Natural killer cell treated with Interleukin-12 subunit alpha and Interleukin-12 subunit beta and Interleukin-15 and Interleukin-18, amount 100 ng/mL, for 72 hours (primary cell): Measurements from ENCODE around the gene EIF5AL1. TPM values are rescaled to one million over a fixed set of nuclear protein-coding genes. Genes with fewer than 3 reads are reported as not detected.
"Not testable (repeated sequence)": the region's sequence is repeated elsewhere in the genome, so short reads cannot be mapped to it uniquely, and the experiment has no call there.

Source experiments
- ATAC-seq, 2 donors: fragments of 150-1000 bp; cut with Tn5 transposase in 1 of 2; sonication (Bioruptor Pico), chemical (Tn5 transposase) in 1 of 2; 2 replicates each; pipeline ENCODE4 v1.10.0; 2021
- DNase-seq: peaks from one replicate; pipeline ENCODE4 v3.0.0; 2022; ENCODE audit warnings: low spot score
- H3K27ac Mint-ChIP-seq, 2 donors: 1 replicate in 1 of 2; 2 replicates in 1 of 2; pipeline ENCODE4 v1.8.0; 2022; ENCODE audit warnings: mixed read lengths in 2 of 2, mild to moderate bottlenecking in 1 of 2, moderate library complexity in 1 of 2
- H3K27me3 Mint-ChIP-seq, 2 donors: 1 replicate in 1 of 2; 2 replicates in 1 of 2; pipeline ENCODE4 v1.8.0; 2022; ENCODE audit warnings: mixed read lengths in 2 of 2
- H3K36me3 Mint-ChIP-seq: one replicate; pipeline ENCODE4 v1.8.0; 2022; ENCODE audit warnings: mixed read lengths
- H3K4me1 Mint-ChIP-seq, 2 donors: 1 replicate in 1 of 2; 2 replicates in 1 of 2; pipeline ENCODE4 v1.8.0; 2022; ENCODE audit warnings: low read depth in 2 of 2, mixed read lengths in 2 of 2, mild to moderate bottlenecking in 1 of 2
- H3K4me3 Mint-ChIP-seq: one replicate; pipeline ENCODE4 v1.8.0; 2022; ENCODE audit warnings: mixed read lengths
- H3K9me3 Mint-ChIP-seq: 2 replicates; pipeline ENCODE4 v1.8.0; 2022; ENCODE audit warnings: mixed read lengths
- total RNA-seq, 2 donors: library from RNA; stranded (reverse); gene quantifications; one replicate each; pipeline ENCODE4 v1.2.3, GENCODE V29; 2022

Gene EIF5AL1
- total RNA-seq, 2 donors from 2014 or later = 0.11 to 4.8 TPM

- no peak overlapping the region for H3K4me3 Mint-ChIP-seq
- no peaks in the 10 kb centered on the region for H3K36me3 Mint-ChIP-seq
- DNase-seq (no peak), ATAC-seq (no peak)
- H3K4me1 Mint-ChIP-seq = peaks cover 0 to 6% of the 10 kb centered on the region in 2 donors
- H3K27me3 Mint-ChIP-seq = peaks cover 0 to 10% of the 10 kb centered on the region in 2 donors
- H3K27ac Mint-ChIP-seq = no peak overlapping the region
- no peaks in the 10 kb centered on the region for H3K9me3 Mint-ChIP-seq
Observed at GRCh38 chr10:79542626-79543025, 30.3 kb downstream of the EIF5AL1 start.

DNA sequence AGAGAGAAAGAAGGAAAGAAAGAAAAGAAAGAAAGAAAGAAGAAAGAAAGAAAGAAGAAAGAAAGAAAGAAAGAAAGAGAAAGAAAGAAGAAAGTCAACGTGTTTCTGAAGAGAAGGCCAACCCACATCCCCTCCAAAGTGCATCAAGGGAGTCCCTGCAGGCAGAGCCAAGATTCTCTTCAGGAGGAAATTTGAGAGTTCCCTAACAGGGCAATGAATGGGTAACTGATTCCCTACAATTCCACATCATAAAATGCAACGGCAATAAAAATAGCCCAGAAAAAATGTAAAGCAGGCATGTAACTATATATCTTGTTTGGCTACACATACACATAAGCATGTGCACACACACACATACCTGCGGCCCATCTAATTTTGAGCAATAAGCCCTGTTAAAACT lies 32.1 kb downstream of the EIF5AL1 start:
- H3K9me3 Mint-ChIP-seq, H3K27ac Mint-ChIP-seq, H3K4me3 Mint-ChIP-seq, DNase-seq, ATAC-seq, H3K36me3 Mint-ChIP-seq: not testable (repeated sequence)
- Mint-ChIP-seq H3K27me3 (peaks cover 4 to 17% of the 10 kb centered on the region in 2 donors), H3K4me1 (peaks cover 4 to 13% of the 10 kb centered on the region in 2 donors)

- Mint-ChIP-seq H3K27me3 (peaks cover 4 to 17% of the 10 kb centered on the region in 2 donors), H3K4me1 (peaks cover 4 to 13% of the 10 kb centered on the region in 2 donors)
- not testable (repeated sequence) for ATAC-seq, H3K4me3 Mint-ChIP-seq, DNase-seq, H3K9me3 Mint-ChIP-seq, H3K36me3 Mint-ChIP-seq, H3K27ac Mint-ChIP-seq
Observed at GRCh38 chr10:79544926-79545659, 32.8 kb downstream of the EIF5AL1 start.

- H3K27ac Mint-ChIP-seq = not testable (repeated sequence)
Observed at GRCh38 chr10:79547128-79547527, 34.8 kb downstream of the EIF5AL1 start.

GRCh38 chr10:79547973-79548372 lies 35.6 kb downstream of the EIF5AL1 start:
- H3K4me3 Mint-ChIP-seq = peak overlapping the region; percentile 46

More at GRCh38 chr10:79547128-79547527, 34.8 kb downstream of the EIF5AL1 start:
- not testable (repeated sequence) for ATAC-seq, DNase-seq, H3K9me3 Mint-ChIP-seq, H3K4me3 Mint-ChIP-seq, H3K36me3 Mint-ChIP-seq
- Mint-ChIP-seq H3K4me1 (peaks cover 4 to 13% of the 10 kb centered on the region in 2 donors), H3K27me3 (peaks cover 4 to 17% of the 10 kb centered on the region in 2 donors)

GRCh38 chr10:79552143-79552542 lies 39.8 kb downstream of the EIF5AL1 start:
- no peaks in the 10 kb centered on the region for H3K9me3 Mint-ChIP-seq
- H3K27ac Mint-ChIP-seq = no peak overlapping the region
- H3K36me3 Mint-ChIP-seq = no peaks in the 10 kb centered on the region
- peaks cover 4 to 7% of the 10 kb centered on the region in 2 donors for H3K4me1 Mint-ChIP-seq
- no peak overlapping the region for H3K4me3 Mint-ChIP-seq
- H3K27me3 Mint-ChIP-seq = peaks cover 4 to 7% of the 10 kb centered on the region in 2 donors
- no peak for ATAC-seq
- no peak for DNase-seq

More at GRCh38 chr10:79547973-79548372, 35.6 kb downstream of the EIF5AL1 start:
- Mint-ChIP-seq H3K27me3 (peaks cover 4 to 17% of the 10 kb centered on the region in 2 donors), H3K9me3 (no peaks in the 10 kb centered on the region), H3K4me1 (peaks cover 4 to 13% of the 10 kb centered on the region in 2 donors), H3K27ac (peak overlapping the region in 1 of 2 donors; percentile 45), H3K36me3 (no peaks in the 10 kb centered on the region)
- DNase-seq (no peak), ATAC-seq (peak; percentile 37 to 72)

- Mint-ChIP-seq H3K27ac (no peak overlapping the region), H3K4me1 (no peaks in the 10 kb centered on the region), H3K27me3 (no peaks in the 10 kb centered on the region), H3K4me3 (no peak overlapping the region), H3K9me3 (no peaks in the 10 kb centered on the region), H3K36me3 (no peaks in the 10 kb centered on the region)
- ATAC-seq = no peak
- no peak for DNase-seq
Observed at GRCh38 chr10:79555354-79556309, 43.3 kb downstream of the EIF5AL1 start.

GRCh38 chr10:79556961-79557360 lies 44.6 kb downstream of the EIF5AL1 start:
- H3K27me3 Mint-ChIP-seq, H3K36me3 Mint-ChIP-seq, DNase-seq, H3K27ac Mint-ChIP-seq, H3K4me3 Mint-ChIP-seq, H3K9me3 Mint-ChIP-seq, H3K4me1 Mint-ChIP-seq: not testable (repeated sequence)
- ATAC-seq = peak in 1 of 2 donors; percentile 24

- Mint-ChIP-seq H3K9me3 (no peaks in the 10 kb centered on the region), H3K4me3 (no peak overlapping the region), H3K36me3 (no peaks in the 10 kb centered on the region), H3K27ac (no peak overlapping the region), H3K4me1 (peaks cover 6 to 8% of the 10 kb centered on the region in 2 donors), H3K27me3 (peaks cover 10 to 19% of the 10 kb centered on the region in 2 donors)
- ATAC-seq (no peak), DNase-seq (no peak)
Observed at GRCh38 chr10:79559726-79560125, 47.4 kb downstream of the EIF5AL1 start.

DNA sequence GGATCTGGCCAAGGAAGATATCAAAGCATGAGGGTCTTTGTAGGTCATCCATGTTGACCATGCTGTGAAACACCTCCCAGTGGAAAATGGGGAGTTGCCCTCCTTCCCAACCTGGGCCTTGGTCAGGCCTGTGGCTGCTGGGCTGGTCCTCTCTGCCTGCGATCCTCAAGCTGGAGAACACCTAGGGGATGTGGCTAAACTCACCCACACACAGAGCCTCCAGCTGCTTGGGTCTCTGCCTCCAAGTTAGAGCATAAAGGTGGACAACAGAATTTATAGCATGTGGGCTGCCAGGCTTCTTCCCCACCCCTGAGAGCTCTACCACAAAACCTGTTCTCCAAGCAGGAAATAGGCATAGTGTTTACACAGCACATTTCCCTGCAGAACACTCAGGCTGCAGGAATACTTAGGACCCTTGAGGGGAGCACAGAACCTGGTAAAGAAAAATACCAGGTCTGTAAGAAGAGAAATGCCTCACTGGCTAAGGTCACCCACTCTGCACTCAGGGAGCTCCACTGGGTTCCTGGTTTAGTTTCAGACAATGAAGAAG lies 47.9 kb downstream of the EIF5AL1 start, which contains the start of gene SFTPA2:
SFTPA2 (minus strand) TSS at position 248 of the 550 bp plus-strand sequence. CDS start 924 bp downstream, outside the sequence.
- Mint-ChIP-seq H3K27ac (no peak within 1 kb of the TSS), H3K27me3 (peaks cover 10 to 19% of the 10 kb centered on the region in 2 donors), H3K9me3 (no peaks in the 10 kb centered on the region), H3K4me3 (no peak within 1 kb of the TSS), H3K36me3 (no peaks in the 10 kb centered on the region), H3K4me1 (peaks cover 6 to 8% of the 10 kb centered on the region in 2 donors)
- ATAC-seq = no peak
- no peak for DNase-seq

GRCh38 chr10:79561257-79561656 lies 48.9 kb downstream of the EIF5AL1 start:
- peaks cover 10 to 19% of the 10 kb centered on the region in 2 donors for H3K27me3 Mint-ChIP-seq
- no peak for ATAC-seq
- no peak overlapping the region for H3K27ac Mint-ChIP-seq
- no peak for DNase-seq
- H3K4me3 Mint-ChIP-seq = no peak overlapping the region
- no peaks in the 10 kb centered on the region for H3K36me3 Mint-ChIP-seq
- no peaks in the 10 kb centered on the region for H3K9me3 Mint-ChIP-seq
- H3K4me1 Mint-ChIP-seq = peaks cover 6 to 8% of the 10 kb centered on the region in 2 donors

DNA sequence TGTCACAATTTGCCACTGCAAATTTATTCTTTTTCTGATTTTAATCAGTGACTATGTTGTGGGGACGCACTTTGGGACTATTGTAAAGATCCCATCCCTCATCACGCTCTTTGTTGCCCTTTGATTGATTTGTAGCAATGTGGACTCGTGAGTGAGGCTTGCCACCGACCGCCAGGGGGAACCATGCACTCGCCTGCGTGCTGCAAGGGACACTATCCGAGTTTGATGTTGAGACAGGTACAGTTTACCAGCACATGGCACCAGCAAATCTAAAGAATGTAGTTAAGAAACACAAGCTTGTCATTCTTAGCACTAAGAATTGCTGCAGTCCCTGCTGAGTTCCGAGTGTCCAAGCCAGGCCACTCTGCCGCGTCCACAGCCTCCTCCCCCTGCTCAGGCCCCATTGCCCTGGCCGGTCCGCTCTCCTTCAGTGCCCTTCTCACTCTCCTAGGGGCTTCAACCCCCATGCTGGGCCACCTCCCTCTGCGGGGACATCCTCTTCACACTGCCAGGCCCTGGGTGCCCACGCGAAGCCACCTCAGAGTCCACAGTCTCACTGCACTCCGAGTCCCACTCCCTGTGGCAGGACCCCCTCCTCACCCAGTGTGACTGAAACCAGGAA lies 49.9 kb downstream of the EIF5AL1 start:
- Mint-ChIP-seq H3K36me3 (no peaks in the 10 kb centered on the region), H3K27me3 (peaks cover 17 to 24% of the 10 kb centered on the region in 2 donors), H3K9me3 (no peaks in the 10 kb centered on the region), H3K27ac (no peak overlapping the region), H3K4me3 (no peak overlapping the region), H3K4me1 (peaks cover 6 to 8% of the 10 kb centered on the region in 2 donors)
- peak; percentile 71 for DNase-seq
- peak in 1 of 2 donors; percentile 54 for ATAC-seq

GRCh38 chr10:79563426-79563825 lies 51.1 kb downstream of the EIF5AL1 start:
- H3K27ac Mint-ChIP-seq = no peak overlapping the region
- no peaks in the 10 kb centered on the region for H3K9me3 Mint-ChIP-seq
- no peak overlapping the region for H3K4me3 Mint-ChIP-seq
- DNase-seq = no peak
- H3K4me1 Mint-ChIP-seq = peaks cover 6 to 8% of the 10 kb centered on the region in 2 donors
- no peak for ATAC-seq
- no peaks in the 10 kb centered on the region for H3K36me3 Mint-ChIP-seq
- H3K27me3 Mint-ChIP-seq = peaks cover 29 to 31% of the 10 kb centered on the region in 2 donors
